ES-I3 (cell line): ENCODE results near the gene TYW1.
"Not testable (repeated sequence)": the region's sequence is repeated elsewhere in the genome, so short reads cannot be mapped to it uniquely, and the experiment has no call there.

ENCODE experiments used
- H3K36me3 ChIP-seq: 2 replicates; pipeline ENCODE4 v1.6.1; 2013; ENCODE audit warnings: mild to moderate bottlenecking, low read length, control low read depth, moderate library complexity; ENCODE audit not compliant: insufficient read depth
- H3K4me1 ChIP-seq: 2 replicates; pipeline ENCODE4 v1.6.1; 2013; ENCODE audit warnings: mild to moderate bottlenecking, control low read depth, low read length; ENCODE audit not compliant: insufficient read depth
- H3K9ac ChIP-seq: 2 replicates; pipeline ENCODE4 v1.6.1; 2013; ENCODE audit warnings: low read depth, mild to moderate bottlenecking, low read length, moderate library complexity
- H3K9me3 ChIP-seq: 2 replicates; pipeline ENCODE4 v1.6.1; 2013; ENCODE audit warnings: mild to moderate bottlenecking, low read length, moderate library complexity; ENCODE audit not compliant: control insufficient read depth, insufficient read depth

Gene TYW1

GRCh38 chr7:66996444-66997191, at the start of gene TYW1:
Gene TYW1 (plus strand): TSS chr7:66996833. CDS start chr7:66996979, 146 bp downstream.
- H3K36me3 ChIP-seq, H3K9me3 ChIP-seq, H3K4me1 ChIP-seq: not testable (repeated sequence)
- H3K9ac ChIP-seq: peak within 1 kb of the TSS; percentile 73

- H3K36me3 ChIP-seq: peaks cover 12% of the 10 kb centered on the region
- no peak overlapping the region for H3K9ac ChIP-seq
- H3K9me3 ChIP-seq: no peaks in the 10 kb centered on the region
- peaks cover 11% of the 10 kb centered on the region; the same call in 1 of the 2 replicates for H3K4me1 ChIP-seq
These were observed 48.0 kb upstream of the TYW1 start for GRCh38 chr7:66948480-66949109.

- Histone ChIP-seq H3K9ac (no peak overlapping the region), H3K9me3 (no peaks in the 10 kb centered on the region), H3K36me3 (peaks cover 20% of the 10 kb centered on the region), H3K4me1 (peaks cover 11% of the 10 kb centered on the region; the same call in 1 of the 2 replicates)
These were observed 46.3 kb upstream of the TYW1 start for GRCh38 chr7:66950311-66950710.

GRCh38 chr7:66950763-66951162, 45.9 kb upstream of the TYW1 start:
- Histone ChIP-seq H3K36me3 (peaks cover 25% of the 10 kb centered on the region), H3K4me1 (peaks cover 11% of the 10 kb centered on the region; the same call in 1 of the 2 replicates), H3K9ac (no peak overlapping the region), H3K9me3 (no peaks in the 10 kb centered on the region)

- Histone ChIP-seq H3K9ac (no peak overlapping the region), H3K9me3 (no peaks in the 10 kb centered on the region), H3K4me1 (peaks cover 11% of the 10 kb centered on the region; the same call in 1 of the 2 replicates), H3K36me3 (peaks cover 28% of the 10 kb centered on the region)
These were observed 44.1 kb upstream of the TYW1 start for GRCh38 chr7:66952343-66953043.

- no peaks in the 10 kb centered on the region for H3K9me3 ChIP-seq
- peaks cover 11% of the 10 kb centered on the region; the same call in 1 of the 2 replicates for H3K4me1 ChIP-seq
- no peak overlapping the region for H3K9ac ChIP-seq
- H3K36me3 ChIP-seq: peaks cover 25% of the 10 kb centered on the region
These were observed 43.6 kb upstream of the TYW1 start for GRCh38 chr7:66953044-66953427.

GRCh38 chr7:66957595-66958290, 38.9 kb upstream of the TYW1 start:
- Histone ChIP-seq H3K9me3 (no peaks in the 10 kb centered on the region), H3K36me3 (peaks cover 21% of the 10 kb centered on the region), H3K4me1 (peaks cover 4% of the 10 kb centered on the region; the same call in 1 of the 2 replicates), H3K9ac (no peak overlapping the region)

- Histone ChIP-seq H3K9me3 (no peaks in the 10 kb centered on the region), H3K4me1 (no peaks in the 10 kb centered on the region), H3K9ac (no peak overlapping the region), H3K36me3 (peaks cover 21% of the 10 kb centered on the region)
These were observed 37.9 kb upstream of the TYW1 start for GRCh38 chr7:66958538-66959350.

GRCh38 chr7:66960192-66960591, 36.4 kb upstream of the TYW1 start:
- H3K36me3 ChIP-seq: peaks cover 15% of the 10 kb centered on the region
- H3K4me1 ChIP-seq: no peaks in the 10 kb centered on the region
- H3K9ac ChIP-seq: no peak overlapping the region
- H3K9me3 ChIP-seq: no peaks in the 10 kb centered on the region

- H3K9me3 ChIP-seq: no peaks in the 10 kb centered on the region
- H3K4me1 ChIP-seq: no peaks in the 10 kb centered on the region
- peaks cover 8% of the 10 kb centered on the region for H3K36me3 ChIP-seq
- H3K9ac ChIP-seq: no peak overlapping the region
These were observed 35.5 kb upstream of the TYW1 start for GRCh38 chr7:66961096-66961495.

GRCh38 chr7:66964411-66964810, 32.2 kb upstream of the TYW1 start:
- Histone ChIP-seq H3K4me1 (no peaks in the 10 kb centered on the region), H3K9me3 (no peaks in the 10 kb centered on the region), H3K36me3 (no peaks in the 10 kb centered on the region; the same call in 1 of the 2 replicates), H3K9ac (no peak overlapping the region)

- Histone ChIP-seq H3K9me3 (no peaks in the 10 kb centered on the region), H3K9ac (no peak overlapping the region), H3K36me3 (no peaks in the 10 kb centered on the region; the same call in 1 of the 2 replicates), H3K4me1 (no peaks in the 10 kb centered on the region)
These were observed 29.6 kb upstream of the TYW1 start for GRCh38 chr7:66967029-66967428.

GRCh38 chr7:66969001-66969400, 27.6 kb upstream of the TYW1 start:
- H3K9ac ChIP-seq, H3K9me3 ChIP-seq, H3K4me1 ChIP-seq, H3K36me3 ChIP-seq: not testable (repeated sequence)
